ENCODE data around the gene ING3.

GRCh38 chr7:120947980-120948379 is 2.6 kb upstream of the ING3 start:
- TF ChIP-seq E2F6 (IDR thresholded peaks at IDR 0.05) (no peak), CTCF (IDR thresholded peaks at IDR 0.05; ENCODE audit: control extremely low read depth in 1 of 3, insufficient read depth in 1 of 3, low read depth in 1 of 3, low read length in 3 of 3) (no peak)
